A549 (cell line): ENCODE measurements around the gene PRSS56.

Experiments used
- CBX2 ChIP-seq: fragments of 200-600 bp; sonication (generic); IDR thresholded peaks from 2 replicates; pipeline ENCODE4 v1.6.1; 2016; ENCODE audit warnings: low read depth, mild to moderate bottlenecking, borderline replicate concordance
- CBX8 ChIP-seq: fragments of 200-600 bp; sonication (generic); IDR thresholded peaks from 2 replicates; pipeline ENCODE4 v1.6.1; 2016
- CEBPB ChIP-seq, 2 experiments: fragments of >200 bp in 1 of 2; sonication (Bioruptor Twin) in 1 of 2; formaldehyde crosslinking in 1 of 2; IDR thresholded peaks; 2 replicates each; pipeline ENCODE4 v1.6.1; 2012 to 2016
- CTCF ChIP-seq: fragments of >200 bp; sonication (Bioruptor Twin); formaldehyde crosslinking; IDR thresholded peaks from 3 replicates; pipeline ENCODE4 v1.5.1; 2016
- EHMT2 ChIP-seq: fragments of 200-600 bp; sonication (generic); IDR thresholded peaks from 2 replicates; pipeline ENCODE4 v1.6.1; 2016; ENCODE audit warnings: antibody characterized with exemption, low read depth, mild to moderate bottlenecking, moderate library complexity
- HDAC2 ChIP-seq: fragments of 200-600 bp; sonication (generic); IDR thresholded peaks from 2 replicates; pipeline ENCODE4 v1.6.1; 2016
- HOXB13 ChIP-seq: fragments of 250-450 bp; sonication (Bioruptor Pico); IDR thresholded peaks from 2 replicates; pipeline ENCODE4 v1.5.0; 2020; ENCODE audit warnings: low read depth, mild to moderate bottlenecking, moderate library complexity
- MAX ChIP-seq: IDR thresholded peaks from 2 replicates; pipeline ENCODE4 v1.6.1; 2012
- MAZ ChIP-seq: fragments of 150-350 bp; IDR thresholded peaks from 2 replicates; pipeline ENCODE4 v1.6.1; 2014; ENCODE audit warnings: antibody characterized with exemption, low read depth, low read length, borderline replicate concordance
- MYC ChIP-seq: IDR thresholded peaks from 2 replicates; pipeline ENCODE4 v1.6.1; 2012; ENCODE audit warnings: mild to moderate bottlenecking, inconsistent platforms, low read length, improper control_type of control experiment, borderline replicate concordance
- POLR2A ChIP-seq: IDR thresholded peaks from 2 replicates; pipeline ENCODE4 v1.6.1; 2012; ENCODE audit warnings: mild to moderate bottlenecking, low read length
- POLR2AphosphoS2 ChIP-seq: conservative IDR thresholded peaks from 2 replicates; pipeline ENCODE4 v1.6.1; 2012; ENCODE audit warnings: low read length, improper control_type of control experiment, inconsistent platforms
- RFX5 ChIP-seq: fragments of 450-650 bp; IDR thresholded peaks from 2 replicates; pipeline ENCODE4 v1.7.1; 2014; ENCODE audit warnings: antibody characterized with exemption, mild to moderate bottlenecking, moderate library complexity
- TF ChIP-seq, protein P1 (sequence below): fragments of 200-600 bp; sonication (generic); IDR thresholded peaks from 2 replicates; pipeline ENCODE4 v1.6.1; 2016; ENCODE audit warnings: antibody characterized with exemption, mild to moderate bottlenecking, moderate library complexity

DNA sequence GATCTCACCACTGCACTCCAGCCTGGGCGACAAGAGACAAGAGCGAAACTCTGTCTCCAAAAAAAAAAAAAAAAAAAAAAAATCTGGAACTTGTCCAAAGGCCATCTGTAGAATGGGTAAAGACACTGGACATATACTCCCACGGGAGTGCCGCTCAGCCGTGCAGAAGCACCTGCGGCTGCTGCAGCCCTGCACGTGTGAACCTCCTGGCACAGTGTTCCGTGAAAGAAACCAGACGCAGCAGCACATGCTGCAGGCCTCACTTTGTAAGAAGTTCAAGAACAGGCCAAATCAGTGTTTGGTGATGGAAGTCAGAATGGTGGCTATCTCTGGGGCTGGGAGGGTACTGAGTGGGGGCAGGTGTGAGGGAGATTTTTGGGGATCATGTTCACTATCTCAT, 12.2 kb downstream of the PRSS56 start:
- TF ChIP-seq CTCF = no peak
- no peak for TF ChIP-seq CEBPB (IDR thresholded peaks at IDR 0.05)
- TF ChIP-seq EHMT2 = no peak
- TF ChIP-seq HOXB13 (CRISPR knock-in tag) = no peak
- TF ChIP-seq, protein P1, sequence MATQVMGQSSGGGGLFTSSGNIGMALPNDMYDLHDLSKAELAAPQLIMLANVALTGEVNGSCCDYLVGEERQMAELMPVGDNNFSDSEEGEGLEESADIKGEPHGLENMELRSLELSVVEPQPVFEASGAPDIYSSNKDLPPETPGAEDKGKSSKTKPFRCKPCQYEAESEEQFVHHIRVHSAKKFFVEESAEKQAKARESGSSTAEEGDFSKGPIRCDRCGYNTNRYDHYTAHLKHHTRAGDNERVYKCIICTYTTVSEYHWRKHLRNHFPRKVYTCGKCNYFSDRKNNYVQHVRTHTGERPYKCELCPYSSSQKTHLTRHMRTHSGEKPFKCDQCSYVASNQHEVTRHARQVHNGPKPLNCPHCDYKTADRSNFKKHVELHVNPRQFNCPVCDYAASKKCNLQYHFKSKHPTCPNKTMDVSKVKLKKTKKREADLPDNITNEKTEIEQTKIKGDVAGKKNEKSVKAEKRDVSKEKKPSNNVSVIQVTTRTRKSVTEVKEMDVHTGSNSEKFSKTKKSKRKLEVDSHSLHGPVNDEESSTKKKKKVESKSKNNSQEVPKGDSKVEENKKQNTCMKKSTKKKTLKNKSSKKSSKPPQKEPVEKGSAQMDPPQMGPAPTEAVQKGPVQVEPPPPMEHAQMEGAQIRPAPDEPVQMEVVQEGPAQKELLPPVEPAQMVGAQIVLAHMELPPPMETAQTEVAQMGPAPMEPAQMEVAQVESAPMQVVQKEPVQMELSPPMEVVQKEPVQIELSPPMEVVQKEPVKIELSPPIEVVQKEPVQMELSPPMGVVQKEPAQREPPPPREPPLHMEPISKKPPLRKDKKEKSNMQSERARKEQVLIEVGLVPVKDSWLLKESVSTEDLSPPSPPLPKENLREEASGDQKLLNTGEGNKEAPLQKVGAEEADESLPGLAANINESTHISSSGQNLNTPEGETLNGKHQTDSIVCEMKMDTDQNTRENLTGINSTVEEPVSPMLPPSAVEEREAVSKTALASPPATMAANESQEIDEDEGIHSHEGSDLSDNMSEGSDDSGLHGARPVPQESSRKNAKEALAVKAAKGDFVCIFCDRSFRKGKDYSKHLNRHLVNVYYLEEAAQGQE = no peak
- TF ChIP-seq MAZ = no peak
- TF ChIP-seq CBX8 = no peak
- TF ChIP-seq POLR2A = no peak
- TF ChIP-seq HDAC2 = no peak
- no peak for TF ChIP-seq POLR2AphosphoS2
- no peak for TF ChIP-seq CBX2
- TF ChIP-seq RFX5 = no peak
- TF ChIP-seq MAX = no peak
- no peak for TF ChIP-seq MYC
